ENCODE results near the gene STRADA.

DNA sequence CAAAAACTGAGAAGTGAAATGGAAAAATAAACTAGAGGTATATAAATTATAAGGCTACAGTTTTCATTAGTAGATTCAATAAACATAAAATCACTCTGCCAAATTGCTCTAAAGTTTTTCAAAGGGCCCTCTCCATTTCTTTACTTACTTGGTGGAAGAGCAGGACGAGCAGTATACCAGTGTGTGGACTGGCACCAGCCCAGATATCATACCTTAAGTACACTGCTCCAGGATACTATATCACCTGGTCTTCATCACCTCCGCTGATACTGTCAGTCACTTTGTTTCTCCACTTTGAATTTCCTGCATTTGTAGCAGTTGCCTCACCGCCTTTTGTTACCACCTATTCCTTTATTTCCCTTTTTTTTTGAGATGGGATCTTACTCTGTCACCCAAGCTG lies 81.7 kb downstream of the STRADA start:
- TF ChIP-seq CTCF (IDR thresholded peaks at IDR 0.05) (no peak), POLR2A (IDR thresholded peaks at IDR 0.05) (no peak)

All from suprapubic skin (tissue), 3 donors.